GM10266 (cell line): ENCODE measurements around the gene BTF3.
"Not testable (repeated sequence)": the region's sequence is repeated elsewhere in the genome, so short reads cannot be mapped to it uniquely, and the experiment has no call there.

Experiments used
- DNase-seq: peaks from one replicate; pipeline ENCODE4 v3.0.0; 2012; ENCODE audit errors: extremely low spot score
- TF ChIP-seq, protein P1 (sequence below): IDR thresholded peaks from 2 replicates; pipeline ENCODE4 v1.5.1; 2012; ENCODE audit warnings: mild to moderate bottlenecking, low read depth; ENCODE audit not compliant: control insufficient read depth, insufficient read depth; ENCODE audit errors: missing control alignments

Gene BTF3

DNA sequence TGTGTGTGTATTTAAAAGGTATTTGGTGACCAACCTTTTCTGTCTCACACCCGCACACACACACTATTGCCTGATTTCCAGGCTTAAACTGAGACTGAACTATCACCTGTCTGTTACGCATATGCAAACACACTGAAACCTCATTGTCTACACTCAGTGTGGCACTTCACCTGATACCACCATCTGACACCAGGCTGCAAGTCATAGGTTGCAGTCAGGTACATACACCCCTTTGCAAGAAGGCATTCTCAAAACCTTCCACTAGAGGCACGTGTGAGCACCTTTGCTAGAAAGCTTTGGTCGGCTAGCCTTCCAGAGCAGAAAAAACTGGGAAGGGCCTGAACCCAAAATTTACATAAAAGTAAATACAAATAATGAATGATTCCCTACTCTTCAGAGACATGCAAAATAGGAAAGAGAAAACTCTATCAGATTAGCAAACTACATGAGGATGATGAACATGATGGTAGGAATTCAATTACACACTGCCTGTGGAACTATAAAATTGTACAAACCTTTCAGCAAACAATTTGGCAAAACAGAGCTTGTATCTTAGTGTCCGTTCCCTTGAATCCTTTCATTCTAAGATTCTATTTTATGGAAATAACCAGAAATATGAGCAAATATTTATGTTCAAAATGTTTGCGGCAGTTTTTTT is 43.7 kb upstream of the BTF3 start:
- TF ChIP-seq, protein P1, sequence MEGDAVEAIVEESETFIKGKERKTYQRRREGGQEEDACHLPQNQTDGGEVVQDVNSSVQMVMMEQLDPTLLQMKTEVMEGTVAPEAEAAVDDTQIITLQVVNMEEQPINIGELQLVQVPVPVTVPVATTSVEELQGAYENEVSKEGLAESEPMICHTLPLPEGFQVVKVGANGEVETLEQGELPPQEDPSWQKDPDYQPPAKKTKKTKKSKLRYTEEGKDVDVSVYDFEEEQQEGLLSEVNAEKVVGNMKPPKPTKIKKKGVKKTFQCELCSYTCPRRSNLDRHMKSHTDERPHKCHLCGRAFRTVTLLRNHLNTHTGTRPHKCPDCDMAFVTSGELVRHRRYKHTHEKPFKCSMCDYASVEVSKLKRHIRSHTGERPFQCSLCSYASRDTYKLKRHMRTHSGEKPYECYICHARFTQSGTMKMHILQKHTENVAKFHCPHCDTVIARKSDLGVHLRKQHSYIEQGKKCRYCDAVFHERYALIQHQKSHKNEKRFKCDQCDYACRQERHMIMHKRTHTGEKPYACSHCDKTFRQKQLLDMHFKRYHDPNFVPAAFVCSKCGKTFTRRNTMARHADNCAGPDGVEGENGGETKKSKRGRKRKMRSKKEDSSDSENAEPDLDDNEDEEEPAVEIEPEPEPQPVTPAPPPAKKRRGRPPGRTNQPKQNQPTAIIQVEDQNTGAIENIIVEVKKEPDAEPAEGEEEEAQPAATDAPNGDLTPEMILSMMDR = peak; percentile 73
- no peak for DNase-seq

DNA sequence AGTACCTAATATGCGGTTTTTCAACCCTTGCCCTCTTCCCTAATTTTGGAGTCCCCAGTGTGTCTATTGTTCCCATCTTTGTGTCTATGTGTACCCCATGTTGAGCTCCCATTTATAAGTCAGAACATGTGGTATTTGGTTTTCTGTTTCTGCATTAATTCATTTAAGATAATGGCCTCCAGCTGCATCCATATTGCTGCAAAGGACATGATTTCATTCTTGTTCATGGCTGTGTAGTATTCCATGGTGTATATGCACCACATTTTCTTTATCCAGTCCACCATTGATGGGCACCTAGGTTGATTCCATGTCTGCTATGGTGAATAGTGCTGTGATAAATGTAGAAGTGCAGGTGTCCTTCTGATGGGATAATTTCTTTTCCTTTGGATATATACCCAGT is 41.8 kb upstream of the BTF3 start:
- DNase-seq = not testable (repeated sequence)

DNA sequence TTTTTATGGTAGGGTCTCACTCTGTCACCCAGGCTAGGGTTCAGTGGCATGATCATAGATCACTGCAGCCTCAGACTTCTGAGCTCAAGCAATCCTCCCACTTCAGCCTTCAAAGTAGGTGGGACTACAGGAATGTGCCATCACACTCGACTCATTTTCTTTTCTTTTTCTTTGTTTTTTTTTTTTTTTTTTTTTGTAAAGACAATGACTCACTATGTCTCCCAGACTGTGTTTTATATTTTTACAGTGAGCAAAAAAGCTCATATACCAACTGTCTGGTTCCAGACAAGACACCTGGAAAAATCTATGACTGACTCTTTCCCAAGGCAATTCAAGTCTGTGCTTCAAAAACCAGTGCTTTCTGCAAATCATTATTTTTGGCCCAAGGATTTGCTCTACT is 38.9 kb upstream of the BTF3 start:
- DNase-seq = no peak
- TF ChIP-seq, protein P1 = no peak

DNA sequence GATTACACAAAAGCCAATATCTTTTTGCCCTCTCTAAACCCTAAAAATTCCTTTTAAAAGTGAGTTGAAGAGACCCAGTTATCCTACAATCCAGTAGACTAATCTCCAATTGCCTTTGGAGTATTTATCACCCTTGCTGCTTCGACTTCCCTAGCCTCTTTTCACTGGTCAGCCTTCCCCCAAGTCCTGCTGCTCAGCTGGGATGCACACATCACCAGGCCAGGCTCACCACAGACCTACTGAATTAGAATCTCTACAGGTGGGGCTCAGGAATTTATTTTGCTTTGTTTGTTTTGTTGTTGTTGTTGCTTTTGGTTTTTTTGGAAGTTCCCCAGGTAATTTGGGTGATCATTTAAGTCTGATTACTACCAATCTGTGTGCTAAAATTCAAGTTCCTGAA is 38.1 kb upstream of the BTF3 start:
- DNase-seq = no peak
- TF ChIP-seq, protein P1 = no peak

- TF ChIP-seq, protein P1 = no peak
- DNase-seq = no peak
Observed at GRCh38 chr5:73464016-73464745, 34.1 kb upstream of the BTF3 start.

DNA sequence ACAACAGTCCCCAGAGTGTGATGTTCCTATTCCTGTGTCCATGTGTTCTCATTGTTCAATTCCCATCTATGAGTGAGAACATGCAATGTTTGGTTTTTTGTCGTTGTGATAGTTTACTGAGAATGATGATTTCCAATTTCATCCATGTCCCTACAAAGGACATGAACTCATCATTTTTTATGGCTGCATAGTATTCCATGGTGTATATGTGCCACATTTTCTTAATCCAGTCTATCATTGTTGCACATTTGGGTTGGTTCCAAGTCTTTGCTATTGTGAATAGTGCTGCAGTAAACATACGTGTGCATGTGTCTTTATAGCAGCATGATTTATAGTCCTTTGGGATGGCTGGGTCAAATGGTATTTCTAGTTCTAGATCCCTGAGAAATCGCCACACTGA is 29.6 kb upstream of the BTF3 start:
- not testable (repeated sequence) for DNase-seq

DNA sequence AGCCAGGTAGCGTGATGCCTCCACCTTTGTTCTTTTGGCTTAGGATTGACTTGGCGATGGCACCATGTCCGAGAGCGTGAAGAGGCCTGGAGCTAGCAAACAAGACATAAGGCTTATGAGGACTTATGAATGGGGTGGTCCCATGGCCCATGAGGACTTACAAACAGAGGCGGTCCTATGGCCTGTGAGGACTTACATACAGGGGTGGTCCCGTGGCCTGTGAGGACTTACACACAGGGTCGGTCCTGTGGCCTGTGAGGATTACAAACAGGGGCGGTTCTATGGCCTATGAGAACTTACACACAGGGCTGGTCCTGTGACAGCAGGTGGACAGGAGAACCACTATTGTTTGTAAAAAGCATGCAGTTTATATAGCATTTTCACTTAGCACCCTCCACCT is 28.4 kb upstream of the BTF3 start:
- TF ChIP-seq, protein P1 = no peak
- DNase-seq = no peak

- no peak for DNase-seq
- TF ChIP-seq, protein P1 = no peak
Observed at GRCh38 chr5:73471654-73472053, 26.6 kb upstream of the BTF3 start.
